Raji (cell line): Measurements from ENCODE around the gene CLTA.

Experiments used
- POLR2A ChIP-seq: IDR thresholded peaks from 2 replicates; pipeline ENCODE4 v1.6.1; 2011; ENCODE audit warnings: low read depth, low read length, control low read depth; ENCODE audit not compliant: insufficient read depth

CLTA gene

GRCh38 chr9:36207546-36208012 lies 16.9 kb downstream of the CLTA start:
- no peak for TF ChIP-seq POLR2A

GRCh38 chr9:36208521-36209253 lies 18.0 kb downstream of the CLTA start:
- TF ChIP-seq POLR2A: no peak

GRCh38 chr9:36210722-36211121 lies 20.0 kb downstream of the CLTA start:
- TF ChIP-seq POLR2A: no peak

- no peak for TF ChIP-seq POLR2A
These were observed 20.8 kb downstream of the CLTA start for GRCh38 chr9:36211510-36211909.

GRCh38 chr9:36213387-36213786 lies 22.7 kb downstream of the CLTA start:
- TF ChIP-seq POLR2A: no peak

- no peak for TF ChIP-seq POLR2A
These were observed 23.3 kb downstream of the CLTA start for GRCh38 chr9:36213989-36214388.

- TF ChIP-seq POLR2A: no peak
These were observed 23.9 kb downstream of the CLTA start for GRCh38 chr9:36214571-36214970.

- no peak for TF ChIP-seq POLR2A
These were observed 26.7 kb downstream of the CLTA start for GRCh38 chr9:36217256-36217968.

GRCh38 chr9:36218011-36218410 lies 27.3 kb downstream of the CLTA start:
- TF ChIP-seq POLR2A: no peak

- TF ChIP-seq POLR2A: no peak
These were observed 27.7 kb downstream of the CLTA start for GRCh38 chr9:36218411-36218901.

- no peak for TF ChIP-seq POLR2A
These were observed 30.9 kb downstream of the CLTA start for GRCh38 chr9:36221667-36222066.

GRCh38 chr9:36222449-36222848 lies 31.7 kb downstream of the CLTA start:
- no peak for TF ChIP-seq POLR2A

- no peak for TF ChIP-seq POLR2A
These were observed 46.5 kb downstream of the CLTA start for GRCh38 chr9:36237230-36237629.

- TF ChIP-seq POLR2A: no peak
These were observed 55.2 kb downstream of the CLTA start for GRCh38 chr9:36245906-36246305.

- no peak for TF ChIP-seq POLR2A
These were observed 56.6 kb downstream of the CLTA start for GRCh38 chr9:36247356-36247755.

- TF ChIP-seq POLR2A: no peak
These were observed 58.5 kb downstream of the CLTA start for GRCh38 chr9:36249189-36249588.
